Measurements from ENCODE around the gene KRT7. TPM values are rescaled to one million over a fixed set of nuclear protein-coding genes. Genes with fewer than 3 reads are reported as not detected.

The KRT7 gene
- total RNA-seq, 4 donors from 2014 or later: 2.5 to 33.9 (median 6.3) TPM

DNA sequence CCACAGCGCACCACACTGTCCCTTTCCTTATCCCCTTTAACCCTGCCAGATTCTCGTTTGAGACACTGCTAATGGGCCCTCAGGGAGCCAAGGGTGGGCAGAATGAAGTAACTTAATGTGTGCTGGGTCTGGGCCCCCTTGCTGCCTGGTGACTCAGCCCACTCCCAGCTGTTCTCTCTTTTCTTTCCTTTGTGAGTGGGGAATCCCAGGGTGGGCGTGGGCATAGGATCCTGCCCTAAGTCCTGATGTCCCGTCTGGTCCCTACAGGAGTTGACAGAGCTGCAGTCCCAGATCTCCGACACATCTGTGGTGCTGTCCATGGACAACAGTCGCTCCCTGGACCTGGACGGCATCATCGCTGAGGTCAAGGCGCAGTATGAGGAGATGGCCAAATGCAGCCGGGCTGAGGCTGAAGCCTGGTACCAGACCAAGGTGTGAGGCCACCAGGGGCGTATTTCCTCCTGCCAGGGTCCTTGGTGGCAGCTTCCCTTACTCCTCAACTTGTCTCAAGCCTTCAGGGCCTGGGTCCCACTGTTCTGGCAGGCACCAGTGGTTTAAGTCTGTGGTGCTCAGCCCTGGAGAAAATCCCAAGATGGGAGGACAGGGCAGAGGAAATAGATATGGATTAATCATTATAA lies 8.3 kb downstream of the KRT7 start:
- Histone ChIP-seq H3K9me3 (no peaks in the 10 kb centered on the region), H3K36me3 (no peaks in the 10 kb centered on the region), H3K27me3 (no peaks in the 10 kb centered on the region), H3K4me1 (peaks cover 0 to 20% (median 13%) of the 10 kb centered on the region in 4 donors), H3K27ac (no peak overlapping the region), H3K4me3 (no peak overlapping the region)
- WGBS, 2 donors: 74 to 79% methylated on average over 4 to 11 of the region's 11 CpGs
- TF ChIP-seq POLR2A (IDR thresholded peaks at IDR 0.05) (no peak), EP300 (IDR thresholded peaks at IDR 0.05) (no peak)
- TF ChIP-seq, protein P1, sequence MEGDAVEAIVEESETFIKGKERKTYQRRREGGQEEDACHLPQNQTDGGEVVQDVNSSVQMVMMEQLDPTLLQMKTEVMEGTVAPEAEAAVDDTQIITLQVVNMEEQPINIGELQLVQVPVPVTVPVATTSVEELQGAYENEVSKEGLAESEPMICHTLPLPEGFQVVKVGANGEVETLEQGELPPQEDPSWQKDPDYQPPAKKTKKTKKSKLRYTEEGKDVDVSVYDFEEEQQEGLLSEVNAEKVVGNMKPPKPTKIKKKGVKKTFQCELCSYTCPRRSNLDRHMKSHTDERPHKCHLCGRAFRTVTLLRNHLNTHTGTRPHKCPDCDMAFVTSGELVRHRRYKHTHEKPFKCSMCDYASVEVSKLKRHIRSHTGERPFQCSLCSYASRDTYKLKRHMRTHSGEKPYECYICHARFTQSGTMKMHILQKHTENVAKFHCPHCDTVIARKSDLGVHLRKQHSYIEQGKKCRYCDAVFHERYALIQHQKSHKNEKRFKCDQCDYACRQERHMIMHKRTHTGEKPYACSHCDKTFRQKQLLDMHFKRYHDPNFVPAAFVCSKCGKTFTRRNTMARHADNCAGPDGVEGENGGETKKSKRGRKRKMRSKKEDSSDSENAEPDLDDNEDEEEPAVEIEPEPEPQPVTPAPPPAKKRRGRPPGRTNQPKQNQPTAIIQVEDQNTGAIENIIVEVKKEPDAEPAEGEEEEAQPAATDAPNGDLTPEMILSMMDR (IDR thresholded peaks at IDR 0.05): no peak
- no peak for DNase-seq (ENCODE audit: low spot score in 2 of 2)

- H3K9me3 ChIP-seq: no peaks in the 10 kb centered on the region
- H3K4me1 ChIP-seq: peaks cover 0 to 20% (median 13%) of the 10 kb centered on the region in 4 donors
- H3K4me3 ChIP-seq: no peak overlapping the region
- WGBS, 2 donors: 92 to 93% methylated on average over 10 to 11 of the region's 11 CpGs
- H3K36me3 ChIP-seq: no peaks in the 10 kb centered on the region
- H3K27me3 ChIP-seq: no peaks in the 10 kb centered on the region
- no peak for DNase-seq (ENCODE audit: low spot score in 2 of 2)
- TF ChIP-seq, protein P1 (IDR thresholded peaks at IDR 0.05): no peak
- no peak for TF ChIP-seq EP300 (IDR thresholded peaks at IDR 0.05)
- TF ChIP-seq POLR2A (IDR thresholded peaks at IDR 0.05): no peak
- H3K27ac ChIP-seq: no peak overlapping the region
These were observed 9.6 kb downstream of the KRT7 start for GRCh38 chr12:52242442-52243258.

DNA sequence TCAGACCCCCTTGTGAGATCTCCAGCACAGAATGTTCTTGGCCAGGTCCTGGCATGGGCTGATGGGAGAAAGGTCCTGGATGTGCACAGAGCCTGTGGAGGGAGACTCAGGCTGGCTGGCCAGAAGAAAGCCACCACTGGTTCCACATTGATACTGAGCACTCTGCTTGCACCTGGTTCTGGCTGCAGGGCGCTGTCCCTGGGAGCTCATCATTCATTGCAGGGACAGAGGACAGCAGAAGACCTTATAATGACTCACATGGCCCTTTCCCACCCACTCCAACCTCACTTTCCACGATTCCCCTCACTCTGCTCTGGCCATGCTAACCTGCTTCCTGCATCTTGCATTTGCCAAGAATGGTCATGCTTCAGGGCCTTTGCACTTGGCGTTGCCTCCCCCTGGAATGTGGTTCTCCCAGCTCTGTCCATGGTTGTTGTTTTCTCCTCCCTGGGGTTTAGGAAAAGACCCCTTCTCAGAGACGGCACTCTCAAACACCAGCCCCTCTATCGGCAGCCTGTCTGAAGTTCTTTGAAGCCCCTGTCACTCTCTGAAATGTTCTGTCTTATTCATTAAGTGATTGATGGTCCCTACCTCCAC lies 10.3 kb downstream of the KRT7 start:
- Histone ChIP-seq H3K36me3 (no peaks in the 10 kb centered on the region), H3K9me3 (no peaks in the 10 kb centered on the region), H3K4me3 (no peak overlapping the region), H3K27ac (peak overlapping the region in 2 of 4 donors; percentile 36 to 55), H3K4me1 (peaks cover 0 to 20% (median 13%) of the 10 kb centered on the region in 4 donors), H3K27me3 (no peaks in the 10 kb centered on the region)
- 57 to 70% methylated on average over 5 of the region's 5 CpGs for WGBS, 2 donors
- TF ChIP-seq EP300 (IDR thresholded peaks at IDR 0.05) (no peak), POLR2A (IDR thresholded peaks at IDR 0.05) (no peak)
- TF ChIP-seq, protein P1 (IDR thresholded peaks at IDR 0.05): no peak
- DNase-seq (ENCODE audit: low spot score in 2 of 2): no peak

GRCh38 chr12:52243856-52244614 lies 11.0 kb downstream of the KRT7 start:
- Histone ChIP-seq H3K27ac (peak overlapping the region in 2 of 4 donors; percentile 36 to 55), H3K27me3 (peaks cover 0 to 6% of the 10 kb centered on the region in 2 donors), H3K4me1 (peaks cover 0 to 20% (median 13%) of the 10 kb centered on the region in 4 donors), H3K36me3 (no peaks in the 10 kb centered on the region), H3K9me3 (no peaks in the 10 kb centered on the region), H3K4me3 (no peak overlapping the region)
- peak; percentile 58 to 70 for DNase-seq (ENCODE audit: low spot score in 2 of 2)
- 35 to 47% methylated on average over 12 of the region's 12 CpGs for WGBS, 2 donors
- TF ChIP-seq POLR2A (IDR thresholded peaks at IDR 0.05): no peak
- peak in 1 of 2 donors; percentile 56 for TF ChIP-seq EP300 (IDR thresholded peaks at IDR 0.05)
- TF ChIP-seq, protein P1 (IDR thresholded peaks at IDR 0.05): no peak

Data from tibial nerve (tissue), 4 donors.